ENCODE data around the gene TLE1. TPM values are rescaled to one million over a fixed set of nuclear protein-coding genes. Genes with fewer than 3 reads are reported as not detected.

TLE1 gene
- total RNA-seq, 1 donor from 2014 or later, result 40.0 TPM

DNA sequence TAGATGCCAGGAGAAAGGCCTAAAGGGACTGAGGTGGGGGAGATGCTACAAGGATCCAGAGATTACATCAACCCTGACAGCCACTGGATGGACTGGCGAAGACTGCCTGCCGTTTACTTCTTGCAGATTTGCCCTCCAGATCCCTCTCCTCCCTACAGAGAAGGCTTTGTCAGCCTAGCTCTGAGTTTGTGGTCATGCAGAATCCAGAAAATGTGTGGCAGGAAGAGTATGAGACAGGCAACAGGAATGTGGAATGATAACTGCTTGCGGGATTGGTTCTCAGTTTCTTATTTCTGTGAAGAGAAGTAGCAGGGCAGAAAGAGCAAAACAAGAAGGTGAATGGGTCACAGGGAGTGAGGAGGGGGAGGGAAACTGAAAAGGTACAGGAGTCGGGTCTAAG is 129.6 kb downstream of the TLE1 start:
- Histone ChIP-seq H3K4me3 (ENCODE audit: low read depth, low read length) (no peak overlapping the region), H3K27me3 (ENCODE audit: control insufficient read depth, insufficient read depth, low read length) (no peaks in the 10 kb centered on the region), H3K36me3 (ENCODE audit: control insufficient read depth, insufficient read depth, low read length) (no peaks in the 10 kb centered on the region)
- TF ChIP-seq, protein P1, sequence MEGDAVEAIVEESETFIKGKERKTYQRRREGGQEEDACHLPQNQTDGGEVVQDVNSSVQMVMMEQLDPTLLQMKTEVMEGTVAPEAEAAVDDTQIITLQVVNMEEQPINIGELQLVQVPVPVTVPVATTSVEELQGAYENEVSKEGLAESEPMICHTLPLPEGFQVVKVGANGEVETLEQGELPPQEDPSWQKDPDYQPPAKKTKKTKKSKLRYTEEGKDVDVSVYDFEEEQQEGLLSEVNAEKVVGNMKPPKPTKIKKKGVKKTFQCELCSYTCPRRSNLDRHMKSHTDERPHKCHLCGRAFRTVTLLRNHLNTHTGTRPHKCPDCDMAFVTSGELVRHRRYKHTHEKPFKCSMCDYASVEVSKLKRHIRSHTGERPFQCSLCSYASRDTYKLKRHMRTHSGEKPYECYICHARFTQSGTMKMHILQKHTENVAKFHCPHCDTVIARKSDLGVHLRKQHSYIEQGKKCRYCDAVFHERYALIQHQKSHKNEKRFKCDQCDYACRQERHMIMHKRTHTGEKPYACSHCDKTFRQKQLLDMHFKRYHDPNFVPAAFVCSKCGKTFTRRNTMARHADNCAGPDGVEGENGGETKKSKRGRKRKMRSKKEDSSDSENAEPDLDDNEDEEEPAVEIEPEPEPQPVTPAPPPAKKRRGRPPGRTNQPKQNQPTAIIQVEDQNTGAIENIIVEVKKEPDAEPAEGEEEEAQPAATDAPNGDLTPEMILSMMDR (IDR thresholded peaks at IDR 0.05; ENCODE audit: insufficient read depth, low read length, severe bottlenecking), result no peak
- no peak for FAIRE-seq
- peak; percentile 88 for DNase-seq (ENCODE audit: low read depth)

DNA sequence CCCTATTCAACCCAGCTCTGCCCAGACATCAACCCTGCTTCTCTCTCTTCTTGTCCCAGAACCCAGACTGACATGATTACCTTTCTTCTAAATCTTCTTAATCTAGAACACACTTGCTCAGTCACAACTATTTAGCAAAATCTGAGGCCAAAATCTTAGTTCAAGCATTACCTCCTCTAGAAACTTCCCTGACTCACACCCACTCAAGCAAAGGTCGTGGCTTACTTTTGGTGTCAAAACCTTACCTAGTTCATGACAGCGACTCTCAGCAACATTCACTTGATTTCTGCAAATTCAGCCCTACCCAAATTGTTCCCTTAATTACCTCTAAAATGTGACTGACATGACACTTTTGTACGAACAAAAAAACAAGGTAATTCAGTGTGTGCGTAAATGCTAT is 130.2 kb downstream of the TLE1 start:
- no peak for FAIRE-seq
- TF ChIP-seq, protein P1 (IDR thresholded peaks at IDR 0.05; ENCODE audit: insufficient read depth, low read length, severe bottlenecking), result no peak
- Histone ChIP-seq H3K36me3 (ENCODE audit: control insufficient read depth, insufficient read depth, low read length) (no peaks in the 10 kb centered on the region), H3K27me3 (ENCODE audit: control insufficient read depth, insufficient read depth, low read length) (no peaks in the 10 kb centered on the region), H3K4me3 (ENCODE audit: low read depth, low read length) (no peak overlapping the region)
- no peak for DNase-seq (ENCODE audit: low read depth)

DNA sequence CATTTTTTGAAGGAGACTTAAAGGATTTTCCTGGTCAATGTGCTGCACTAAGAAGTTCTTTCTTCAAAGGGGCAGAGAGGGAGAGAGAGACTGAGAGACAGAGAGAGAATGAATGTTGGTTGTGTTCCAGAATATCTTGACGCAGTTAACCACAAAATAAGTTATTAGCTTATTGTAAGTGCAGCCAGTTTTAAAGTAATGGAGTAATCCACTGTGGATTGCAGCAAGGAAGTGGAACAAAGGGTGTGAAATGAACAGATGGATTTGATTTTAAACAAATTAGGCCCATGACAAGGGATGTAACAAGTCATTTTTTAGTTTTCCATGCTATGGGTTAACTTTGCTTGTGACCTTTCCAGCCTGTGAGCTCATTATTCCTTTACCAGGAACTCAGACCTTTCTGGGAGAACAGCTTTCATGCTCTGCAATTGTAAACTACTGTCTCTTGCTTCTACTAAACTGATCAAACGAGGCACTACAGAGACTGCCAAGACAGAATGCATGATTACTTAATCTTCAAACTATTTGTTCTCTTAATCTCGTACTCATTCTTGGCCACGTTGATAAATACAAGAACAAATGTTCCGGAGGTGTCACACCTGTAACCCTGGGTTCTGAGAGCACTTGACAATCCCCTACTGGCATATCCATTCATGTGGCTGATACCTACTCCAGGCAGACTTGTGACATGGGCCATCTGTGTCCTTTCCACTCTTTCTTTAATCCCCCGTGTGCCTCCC is 131.1 kb downstream of the TLE1 start:
- no peak overlapping the region for H3K4me3 ChIP-seq (ENCODE audit: low read depth, low read length)
- no peaks in the 10 kb centered on the region for H3K27me3 ChIP-seq (ENCODE audit: control insufficient read depth, insufficient read depth, low read length)
- H3K36me3 ChIP-seq (ENCODE audit: control insufficient read depth, insufficient read depth, low read length), result no peaks in the 10 kb centered on the region
- DNase-seq (ENCODE audit: low read depth), result peak; percentile 53
- FAIRE-seq, result no peak
- TF ChIP-seq, protein P1 (IDR thresholded peaks at IDR 0.05; ENCODE audit: insufficient read depth, low read length, severe bottlenecking), result no peak

DNA sequence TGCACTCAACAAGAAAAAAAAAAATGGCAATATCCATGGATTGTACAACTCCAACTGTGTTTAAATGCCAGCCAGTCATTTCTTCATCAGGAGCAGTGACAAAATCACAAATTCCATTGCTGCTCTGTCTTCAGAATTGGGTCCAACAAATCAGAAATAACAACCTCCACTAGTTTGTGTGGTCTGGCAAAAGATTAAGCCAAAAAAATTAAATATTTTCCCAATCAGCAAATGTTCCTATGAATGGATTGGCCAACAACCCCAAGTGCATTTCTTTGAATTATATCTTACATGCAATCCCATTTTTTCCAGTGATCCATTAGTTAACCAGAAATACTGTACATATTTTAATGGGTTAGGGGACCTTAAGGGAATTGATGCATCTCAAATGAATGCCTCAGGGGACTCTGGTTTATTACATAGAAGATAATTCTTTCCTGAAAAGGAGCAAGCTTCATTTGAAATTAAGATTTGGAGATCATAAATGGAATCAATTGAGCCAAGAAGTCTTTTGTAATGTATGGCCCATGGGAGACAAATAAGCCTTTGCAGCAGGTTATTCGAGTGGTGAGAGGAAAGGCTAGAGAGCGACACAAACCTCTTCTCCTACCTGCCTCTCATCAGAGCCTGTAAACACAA is 131.8 kb downstream of the TLE1 start:
- no peaks in the 10 kb centered on the region for H3K36me3 ChIP-seq (ENCODE audit: control insufficient read depth, insufficient read depth, low read length)
- H3K4me3 ChIP-seq (ENCODE audit: low read depth, low read length), result no peak overlapping the region
- TF ChIP-seq, protein P1 (IDR thresholded peaks at IDR 0.05; ENCODE audit: insufficient read depth, low read length, severe bottlenecking), result no peak
- FAIRE-seq (no peak), DNase-seq (ENCODE audit: low read depth) (no peak)
- H3K27me3 ChIP-seq (ENCODE audit: control insufficient read depth, insufficient read depth, low read length), result no peaks in the 10 kb centered on the region

DNA sequence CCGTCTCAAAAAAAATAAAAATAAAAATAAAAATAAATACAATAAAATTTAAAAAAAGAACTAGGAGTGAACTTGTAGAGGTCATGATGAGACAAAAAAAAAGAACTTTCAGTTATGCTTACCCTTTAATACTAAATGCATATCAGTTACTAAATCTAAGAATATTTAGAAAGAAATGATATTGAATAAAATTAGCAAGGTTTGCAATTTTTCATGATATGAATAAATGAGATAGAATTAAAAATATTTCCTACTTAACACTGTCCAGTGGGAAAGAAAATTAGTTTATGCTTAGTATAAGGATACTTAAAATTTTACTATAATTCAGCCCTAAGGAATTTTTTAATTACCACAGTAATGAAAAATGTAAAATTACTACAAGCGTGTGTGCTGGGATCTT is 132.4 kb downstream of the TLE1 start:
- no peak for FAIRE-seq

More for the DNA sequence above, 132.4 kb downstream of the TLE1 start:
- TF ChIP-seq, protein P1 (IDR thresholded peaks at IDR 0.05; ENCODE audit: insufficient read depth, low read length, severe bottlenecking), result no peak
- no peaks in the 10 kb centered on the region for H3K27me3 ChIP-seq (ENCODE audit: control insufficient read depth, insufficient read depth, low read length)
- no peaks in the 10 kb centered on the region for H3K36me3 ChIP-seq (ENCODE audit: control insufficient read depth, insufficient read depth, low read length)
- no peak for DNase-seq (ENCODE audit: low read depth)
- H3K4me3 ChIP-seq (ENCODE audit: low read depth, low read length), result no peak overlapping the region
